IMR-90 (cell line): ENCODE results near the gene NPC1. TPM values are rescaled to one million over a fixed set of nuclear protein-coding genes. Genes with fewer than 3 reads are reported as not detected.

Experiments used
- ATAC-seq: fragments of 200-7000 bp; cut with Tn5 transposase; 2 replicates; pipeline ENCODE4 v1.9.1; 2020; ENCODE audit warnings: low read depth, mild to moderate bottlenecking, moderate library complexity
- BruUV-seq: library from RNA; stranded (reverse); fragments of 400-500 nt; replicated peaks from 2 replicates; lab custom pipeline; 2021; lab: Mats Ljungman, UMichigan
- CTCF ChIA-PET: fragments of 300-600 bp; formaldehyde crosslinking; extraction: SDS; loops from one replicate; lab custom pipeline; 2021; ENCODE audit warnings: antibody characterized with exemption; lab: Yijun Ruan, JAX
- POLR2A ChIA-PET: fragments of 300-600 bp; sonication (Branson Sonifier 250); formaldehyde crosslinking; loops from one replicate; lab custom pipeline; 2022; ENCODE audit warnings: antibody characterized with exemption; ENCODE audit not compliant: unreplicated experiment; lab: Charles Lee
- DNase-seq: peaks from one replicate; pipeline ENCODE4 v3.0.0; 2013
- H2AFZ ChIP-seq: replicated peaks from 2 replicates; pipeline ENCODE3; 2013; ENCODE audit warnings: low read length, mild to moderate bottlenecking; ENCODE audit not compliant: poor library complexity
- H2AK5ac ChIP-seq: 2 replicates; pipeline ENCODE4 v1.6.1; 2013; ENCODE audit warnings: low read depth, low read length, inconsistent platforms
- H2AK9ac ChIP-seq: replicated peaks from 2 replicates; pipeline ENCODE3; 2013; ENCODE audit warnings: mild to moderate bottlenecking, low read depth, low read length, moderate library complexity; ENCODE audit not compliant: poor library complexity
- H2BK120ac ChIP-seq: 2 replicates; pipeline ENCODE4 v1.6.1; 2013; ENCODE audit warnings: low read depth, low read length, inconsistent platforms
- H2BK15ac ChIP-seq: 3 replicates; pipeline ENCODE4 v1.6.1; 2013; ENCODE audit warnings: low read depth, low read length, inconsistent platforms
- H2BK20ac ChIP-seq: 2 replicates; pipeline ENCODE4 v1.6.1; 2013; ENCODE audit warnings: low read depth, mild to moderate bottlenecking, inconsistent platforms, low read length, moderate library complexity
- H2BK5ac ChIP-seq: 2 replicates; pipeline ENCODE4 v1.6.1; 2013; ENCODE audit warnings: mild to moderate bottlenecking, low read depth, low read length, inconsistent platforms; ENCODE audit not compliant: poor library complexity, severe bottlenecking
- H3K14ac ChIP-seq: replicated peaks from 2 replicates; pipeline ENCODE4 v1.6.1; 2013; ENCODE audit warnings: low read depth, low read length, inconsistent platforms
- H3K18ac ChIP-seq: 2 replicates; pipeline ENCODE4 v1.6.1; 2013; ENCODE audit warnings: low read depth, low read length, control low read depth
- H3K23ac ChIP-seq: 2 replicates; pipeline ENCODE4 v1.6.1; 2013; ENCODE audit warnings: low read depth, low read length, inconsistent platforms
- H3K27ac ChIP-seq: 2 replicates; pipeline ENCODE4 v1.5.1; 2013; ENCODE audit warnings: mild to moderate bottlenecking, control low read depth, low read length; ENCODE audit not compliant: insufficient read depth
- H3K27me3 ChIP-seq: 2 replicates; pipeline ENCODE4 v1.6.1; 2013; ENCODE audit warnings: low read length; ENCODE audit not compliant: control insufficient read depth, insufficient read depth
- H3K36me3 ChIP-seq: 2 replicates; pipeline ENCODE4 v1.6.1; 2013; ENCODE audit warnings: low read length, mixed read lengths; ENCODE audit not compliant: control insufficient read depth, insufficient read depth
- H3K4ac ChIP-seq: 2 replicates; pipeline ENCODE4 v1.6.1; 2013; ENCODE audit warnings: low read depth, low read length, inconsistent platforms
- H3K4me1 ChIP-seq: 2 replicates; pipeline ENCODE4 v1.6.1; 2013; ENCODE audit warnings: low read length, mixed read lengths; ENCODE audit not compliant: control insufficient read depth, insufficient read depth
- H3K4me2 ChIP-seq: 2 replicates; pipeline ENCODE4 v1.6.1; 2013; ENCODE audit warnings: low read depth, mild to moderate bottlenecking, control low read depth, low read length, moderate library complexity
- H3K4me3 ChIP-seq: 2 replicates; pipeline ENCODE4 v1.5.1; 2013; ENCODE audit warnings: low read depth, mild to moderate bottlenecking, control low read depth, low read length, moderate library complexity; ENCODE audit not compliant: insufficient read depth
- H3K56ac ChIP-seq: 2 replicates; pipeline ENCODE4 v1.6.1; 2013; ENCODE audit warnings: low read length, inconsistent platforms; ENCODE audit not compliant: insufficient read depth; ENCODE audit errors: extremely low read depth
- H3K79me1 ChIP-seq, 2 experiments: 2 replicates each; pipeline ENCODE4 v1.6.1; 2013; ENCODE audit warnings: low read length in 2 of 2, inconsistent platforms in 1 of 2, low read depth in 1 of 2
- H3K9ac ChIP-seq: 2 replicates; pipeline ENCODE4 v1.6.1; 2013; ENCODE audit warnings: low read depth, low read length, control low read depth
- H3K9me1 ChIP-seq: 2 replicates; pipeline ENCODE4 v1.6.1; 2013; ENCODE audit warnings: low read length, inconsistent platforms; ENCODE audit not compliant: insufficient read depth
- H3K9me3 ChIP-seq: 2 replicates; pipeline ENCODE4 v1.6.1; 2013; ENCODE audit warnings: low read length; ENCODE audit not compliant: control insufficient read depth, insufficient read depth
- H4K20me1 ChIP-seq: 2 replicates; pipeline ENCODE4 v1.6.1; 2013; ENCODE audit warnings: low read length, inconsistent platforms; ENCODE audit not compliant: insufficient read depth
- H4K5ac ChIP-seq: 2 replicates; pipeline ENCODE4 v1.6.1; 2013; ENCODE audit warnings: mild to moderate bottlenecking, low read depth, low read length, control low read depth
- H4K8ac ChIP-seq, 2 experiments: 2 replicates each; pipeline ENCODE4 v1.6.1; 2013; ENCODE audit warnings: low read depth in 2 of 2, low read length in 2 of 2, control low read depth in 1 of 2, inconsistent platforms in 1 of 2
- H4K91ac ChIP-seq: 2 replicates; pipeline ENCODE4 v1.6.1; 2013; ENCODE audit warnings: low read depth, low read length, inconsistent platforms; ENCODE audit not compliant: insufficient read depth
- BHLHE40 ChIP-seq: fragments of 150-350 bp; IDR thresholded peaks from 2 replicates; pipeline ENCODE4 v1.6.1; 2016; ENCODE audit warnings: mild to moderate bottlenecking, low read depth, low read length
- CEBPB ChIP-seq: IDR thresholded peaks from 2 replicates; pipeline ENCODE4 v1.6.1; 2012; ENCODE audit warnings: low read depth, low read length, improper control_type of control experiment
- ELK1 ChIP-seq: fragments of 150-350 bp; IDR thresholded peaks from 2 replicates; pipeline ENCODE4 v1.6.1; 2016; ENCODE audit warnings: low read depth, mild to moderate bottlenecking, low read length, moderate library complexity, borderline replicate concordance
- FOS ChIP-seq: fragments of 150-350 bp; IDR thresholded peaks from 2 replicates; pipeline ENCODE4 v1.6.1; 2016; ENCODE audit warnings: low read depth, low read length
- SMC3 ChIP-seq: fragments of 150-350 bp; IDR thresholded peaks from 2 replicates; pipeline ENCODE4 v1.6.1; 2016; ENCODE audit warnings: low read depth, mild to moderate bottlenecking, antibody characterized with exemption, low read length, moderate library complexity
- WGBS, 2 experiments: methylation state at CpG; one replicate each; pipeline versions ENCODE4 v1.1.5 to v1.1.7; 2013; ENCODE audit warnings: missing lambda C conversion rate in 2 of 2; ENCODE audit not compliant: insufficient read length in 1 of 2; ENCODE audit errors: extremely low coverage in 2 of 2; 5-methylcytosine and 5-hydroxymethylcytosine counted together
- dilution Hi-C: fragments of 300-500 bp; cut with HindIII; formaldehyde crosslinking; loops from one replicate; pipeline ENCODE4 v1.14.3; 2018; ENCODE audit warnings: low sequenced_read_pairs; ENCODE audit not compliant: unreplicated experiment
- in situ Hi-C: fragments of 300-500 bp; cut with MboI; formaldehyde crosslinking; loops from 3 replicates; pipeline ENCODE4 v1.14.3; 2019; ENCODE audit warnings: low sequenced_read_pairs, inconsistent platforms, mixed read lengths
- intact Hi-C: fragments of 100-400 bp; cut with micrococcal nuclease; formaldehyde crosslinking; loops from 2 replicates; pipeline ENCODE4 v1.10.0; 2022
- polyA plus RNA-seq, 3 experiments: library from polyadenylated mRNA; depleted of rRNA; stranded (reverse); fragments of >200 nt; gene quantifications; 2 replicates each; pipeline ENCODE4 v1.2.3, GENCODE V29; 2012; ENCODE audit warnings: low replicate concordance in 1 of 3
- total RNA-seq: library from RNA; depleted of rRNA; stranded (reverse); fragments of >200 nt; gene quantifications from 2 replicates; pipeline ENCODE4 v1.2.3, GENCODE V29; 2012

Gene NPC1
- total and polyA plus RNA-seq, 2 of the 4 experiments (the other 2 are of a cell fraction): 7.5 to 7.9 TPM

- intact Hi-C loops (no loop called here), dilution Hi-C loops (no loop called here), in situ Hi-C loops (no loop called here)
- Histone ChIP-seq H3K27ac (no peak overlapping the region), H3K9me3 (no peaks in the 10 kb centered on the region), H3K4me1 (peaks cover 4% of the 10 kb centered on the region; the same call in 1 of the 2 replicates), H2BK20ac (no peak overlapping the region), H4K20me1 (peaks cover 49% of the 10 kb centered on the region), H4K8ac (no peak overlapping the region), H3K4me3 (no peak overlapping the region), H3K18ac (no peak overlapping the region), H3K56ac (no peak overlapping the region), H4K5ac (no peak overlapping the region), H2AFZ (no peak overlapping the region), H3K36me3 (peaks cover 19% of the 10 kb centered on the region), H4K91ac (no peak overlapping the region), H2BK15ac (no peak overlapping the region), H3K4ac (no peak overlapping the region), H2BK120ac (no peak overlapping the region), H3K9ac (no peak overlapping the region), H2BK5ac (no peak overlapping the region), H3K23ac (no peak overlapping the region), H3K27me3 (peaks cover 5% of the 10 kb centered on the region; the same call in 1 of the 2 replicates), H3K79me1 (peaks cover 33 to 40% of the 10 kb centered on the region in 2 experiments), H3K14ac (no peak overlapping the region), H2AK5ac (no peak overlapping the region), H3K4me2 (no peak overlapping the region), H3K9me1 (peaks cover 19% of the 10 kb centered on the region), H2AK9ac (no peak overlapping the region)
- DNase-seq: no peak
- BruUV-seq: no TSS peak
- POLR2A ChIA-PET: no interaction called here
- ATAC-seq: no peak
- no CpG with 5 or more reads among the region's 7 CpGs for WGBS, 2 experiments
- TF ChIP-seq ELK1 (no peak), SMC3 (no peak), FOS (no peak), BHLHE40 (no peak), CEBPB (peak; percentile 13; the same call in 1 of the 2 replicates)
- CTCF ChIA-PET: no interaction called here
These were observed 11.0 kb downstream of the NPC1 start for GRCh38 chr18:23575309-23575651.
